Measurements from ENCODE around the gene APOC3. TPM values are rescaled to one million over a fixed set of nuclear protein-coding genes. Genes with fewer than 3 reads are reported as not detected.

The APOC3 gene
- total and polyA plus RNA-seq, 2 experiments from 2014 or later, result not detected

DNA sequence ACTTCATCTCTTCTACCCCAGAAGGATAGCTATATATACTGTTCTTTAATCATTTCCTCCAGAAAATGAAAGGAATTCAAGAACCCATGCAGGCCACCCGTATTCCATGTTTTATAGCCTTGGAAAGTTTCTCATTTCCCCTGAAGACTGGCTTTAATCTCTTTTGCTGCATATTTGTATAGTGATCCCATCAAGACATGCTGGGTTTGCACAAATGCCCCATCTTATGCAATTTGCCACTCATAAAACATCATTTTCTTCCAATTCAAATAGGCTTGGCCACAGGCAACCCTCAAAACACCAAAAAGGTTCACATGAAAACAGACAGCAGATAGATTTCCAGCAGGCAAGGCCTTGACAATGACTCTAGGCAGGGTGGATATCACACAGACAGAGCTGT, 36.0 kb downstream of the APOC3 start:
- H3F3A ChIP-seq (replicated peaks; ENCODE audit: low read depth), result no peaks in the 10 kb centered on the region
- no peak overlapping the region for H3K27ac Mint-ChIP-seq
- no peaks in the 10 kb centered on the region for H3K9me2 ChIP-seq (ENCODE audit: insufficient read depth)
- no peak overlapping the region for H3K4me3 Mint-ChIP-seq
- H3K4me1 ChIP-seq (ENCODE audit: insufficient read depth), result no peaks in the 10 kb centered on the region
- no peaks in the 10 kb centered on the region for H3K79me2 ChIP-seq (replicated peaks; ENCODE audit: insufficient read depth)
- peaks cover 37% of the 10 kb centered on the region for H3K36me3 Mint-ChIP-seq (ENCODE audit: low read depth)
- no peaks in the 10 kb centered on the region for H4K20me1 ChIP-seq (replicated peaks; ENCODE audit: insufficient read depth)
- ATAC-seq (no peak), DNase-seq (ENCODE audit: low spot score) (no peak)
- no peak overlapping the region for H3K4me3 ChIP-seq
- H2AFZ ChIP-seq, result no peak overlapping the region
- H3K4me2 ChIP-seq, result no peak overlapping the region
- H3K9me3 Mint-ChIP-seq, result no peaks in the 10 kb centered on the region
- peaks cover 27% of the 10 kb centered on the region for H3K36me3 ChIP-seq (ENCODE audit: insufficient read depth)
- no peaks in the 10 kb centered on the region for H3K27me3 Mint-ChIP-seq (ENCODE audit: insufficient read depth, low read depth, poor library complexity)
- no peaks in the 10 kb centered on the region for H3K4me1 Mint-ChIP-seq
- TF ChIP-seq EZH2phosphoT487 (IDR thresholded peaks at IDR 0.05; ENCODE audit: unreplicated experiment) (no peak), ZNF114 (CRISPR knock-in tag; IDR thresholded peaks at IDR 0.05) (no peak), ZNF331 (CRISPR knock-in tag; IDR thresholded peaks at IDR 0.05; ENCODE audit: low read depth) (no peak), EZH2 (IDR thresholded peaks at IDR 0.05; ENCODE audit: low read depth, unreplicated experiment) (no peak), NANOG (IDR thresholded peaks at IDR 0.05; ENCODE audit: borderline replicate concordance) (no peak), POLR2AphosphoS5 (IDR thresholded peaks at IDR 0.05; ENCODE audit: low read depth) (no peak), JUNB (IDR thresholded peaks at IDR 0.05; ENCODE audit: unreplicated experiment) (no peak), STAT1 (IDR thresholded peaks at IDR 0.05; ENCODE audit: unreplicated experiment) (no peak)
- TF ChIP-seq, protein P1, sequence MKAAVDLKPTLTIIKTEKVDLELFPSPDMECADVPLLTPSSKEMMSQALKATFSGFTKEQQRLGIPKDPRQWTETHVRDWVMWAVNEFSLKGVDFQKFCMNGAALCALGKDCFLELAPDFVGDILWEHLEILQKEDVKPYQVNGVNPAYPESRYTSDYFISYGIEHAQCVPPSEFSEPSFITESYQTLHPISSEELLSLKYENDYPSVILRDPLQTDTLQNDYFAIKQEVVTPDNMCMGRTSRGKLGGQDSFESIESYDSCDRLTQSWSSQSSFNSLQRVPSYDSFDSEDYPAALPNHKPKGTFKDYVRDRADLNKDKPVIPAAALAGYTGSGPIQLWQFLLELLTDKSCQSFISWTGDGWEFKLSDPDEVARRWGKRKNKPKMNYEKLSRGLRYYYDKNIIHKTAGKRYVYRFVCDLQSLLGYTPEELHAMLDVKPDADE (IDR thresholded peaks at IDR 0.05), result no peak
- TF ChIP-seq, protein P2, sequence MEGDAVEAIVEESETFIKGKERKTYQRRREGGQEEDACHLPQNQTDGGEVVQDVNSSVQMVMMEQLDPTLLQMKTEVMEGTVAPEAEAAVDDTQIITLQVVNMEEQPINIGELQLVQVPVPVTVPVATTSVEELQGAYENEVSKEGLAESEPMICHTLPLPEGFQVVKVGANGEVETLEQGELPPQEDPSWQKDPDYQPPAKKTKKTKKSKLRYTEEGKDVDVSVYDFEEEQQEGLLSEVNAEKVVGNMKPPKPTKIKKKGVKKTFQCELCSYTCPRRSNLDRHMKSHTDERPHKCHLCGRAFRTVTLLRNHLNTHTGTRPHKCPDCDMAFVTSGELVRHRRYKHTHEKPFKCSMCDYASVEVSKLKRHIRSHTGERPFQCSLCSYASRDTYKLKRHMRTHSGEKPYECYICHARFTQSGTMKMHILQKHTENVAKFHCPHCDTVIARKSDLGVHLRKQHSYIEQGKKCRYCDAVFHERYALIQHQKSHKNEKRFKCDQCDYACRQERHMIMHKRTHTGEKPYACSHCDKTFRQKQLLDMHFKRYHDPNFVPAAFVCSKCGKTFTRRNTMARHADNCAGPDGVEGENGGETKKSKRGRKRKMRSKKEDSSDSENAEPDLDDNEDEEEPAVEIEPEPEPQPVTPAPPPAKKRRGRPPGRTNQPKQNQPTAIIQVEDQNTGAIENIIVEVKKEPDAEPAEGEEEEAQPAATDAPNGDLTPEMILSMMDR (conservative IDR thresholded peaks at IDR 0.05; ENCODE audit: low read depth in 2 of 2), result no peak
- TF ChIP-seq, protein P3, sequence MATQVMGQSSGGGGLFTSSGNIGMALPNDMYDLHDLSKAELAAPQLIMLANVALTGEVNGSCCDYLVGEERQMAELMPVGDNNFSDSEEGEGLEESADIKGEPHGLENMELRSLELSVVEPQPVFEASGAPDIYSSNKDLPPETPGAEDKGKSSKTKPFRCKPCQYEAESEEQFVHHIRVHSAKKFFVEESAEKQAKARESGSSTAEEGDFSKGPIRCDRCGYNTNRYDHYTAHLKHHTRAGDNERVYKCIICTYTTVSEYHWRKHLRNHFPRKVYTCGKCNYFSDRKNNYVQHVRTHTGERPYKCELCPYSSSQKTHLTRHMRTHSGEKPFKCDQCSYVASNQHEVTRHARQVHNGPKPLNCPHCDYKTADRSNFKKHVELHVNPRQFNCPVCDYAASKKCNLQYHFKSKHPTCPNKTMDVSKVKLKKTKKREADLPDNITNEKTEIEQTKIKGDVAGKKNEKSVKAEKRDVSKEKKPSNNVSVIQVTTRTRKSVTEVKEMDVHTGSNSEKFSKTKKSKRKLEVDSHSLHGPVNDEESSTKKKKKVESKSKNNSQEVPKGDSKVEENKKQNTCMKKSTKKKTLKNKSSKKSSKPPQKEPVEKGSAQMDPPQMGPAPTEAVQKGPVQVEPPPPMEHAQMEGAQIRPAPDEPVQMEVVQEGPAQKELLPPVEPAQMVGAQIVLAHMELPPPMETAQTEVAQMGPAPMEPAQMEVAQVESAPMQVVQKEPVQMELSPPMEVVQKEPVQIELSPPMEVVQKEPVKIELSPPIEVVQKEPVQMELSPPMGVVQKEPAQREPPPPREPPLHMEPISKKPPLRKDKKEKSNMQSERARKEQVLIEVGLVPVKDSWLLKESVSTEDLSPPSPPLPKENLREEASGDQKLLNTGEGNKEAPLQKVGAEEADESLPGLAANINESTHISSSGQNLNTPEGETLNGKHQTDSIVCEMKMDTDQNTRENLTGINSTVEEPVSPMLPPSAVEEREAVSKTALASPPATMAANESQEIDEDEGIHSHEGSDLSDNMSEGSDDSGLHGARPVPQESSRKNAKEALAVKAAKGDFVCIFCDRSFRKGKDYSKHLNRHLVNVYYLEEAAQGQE (IDR thresholded peaks at IDR 0.05; ENCODE audit: unreplicated experiment), result no peak
- TF ChIP-seq, protein P4, sequence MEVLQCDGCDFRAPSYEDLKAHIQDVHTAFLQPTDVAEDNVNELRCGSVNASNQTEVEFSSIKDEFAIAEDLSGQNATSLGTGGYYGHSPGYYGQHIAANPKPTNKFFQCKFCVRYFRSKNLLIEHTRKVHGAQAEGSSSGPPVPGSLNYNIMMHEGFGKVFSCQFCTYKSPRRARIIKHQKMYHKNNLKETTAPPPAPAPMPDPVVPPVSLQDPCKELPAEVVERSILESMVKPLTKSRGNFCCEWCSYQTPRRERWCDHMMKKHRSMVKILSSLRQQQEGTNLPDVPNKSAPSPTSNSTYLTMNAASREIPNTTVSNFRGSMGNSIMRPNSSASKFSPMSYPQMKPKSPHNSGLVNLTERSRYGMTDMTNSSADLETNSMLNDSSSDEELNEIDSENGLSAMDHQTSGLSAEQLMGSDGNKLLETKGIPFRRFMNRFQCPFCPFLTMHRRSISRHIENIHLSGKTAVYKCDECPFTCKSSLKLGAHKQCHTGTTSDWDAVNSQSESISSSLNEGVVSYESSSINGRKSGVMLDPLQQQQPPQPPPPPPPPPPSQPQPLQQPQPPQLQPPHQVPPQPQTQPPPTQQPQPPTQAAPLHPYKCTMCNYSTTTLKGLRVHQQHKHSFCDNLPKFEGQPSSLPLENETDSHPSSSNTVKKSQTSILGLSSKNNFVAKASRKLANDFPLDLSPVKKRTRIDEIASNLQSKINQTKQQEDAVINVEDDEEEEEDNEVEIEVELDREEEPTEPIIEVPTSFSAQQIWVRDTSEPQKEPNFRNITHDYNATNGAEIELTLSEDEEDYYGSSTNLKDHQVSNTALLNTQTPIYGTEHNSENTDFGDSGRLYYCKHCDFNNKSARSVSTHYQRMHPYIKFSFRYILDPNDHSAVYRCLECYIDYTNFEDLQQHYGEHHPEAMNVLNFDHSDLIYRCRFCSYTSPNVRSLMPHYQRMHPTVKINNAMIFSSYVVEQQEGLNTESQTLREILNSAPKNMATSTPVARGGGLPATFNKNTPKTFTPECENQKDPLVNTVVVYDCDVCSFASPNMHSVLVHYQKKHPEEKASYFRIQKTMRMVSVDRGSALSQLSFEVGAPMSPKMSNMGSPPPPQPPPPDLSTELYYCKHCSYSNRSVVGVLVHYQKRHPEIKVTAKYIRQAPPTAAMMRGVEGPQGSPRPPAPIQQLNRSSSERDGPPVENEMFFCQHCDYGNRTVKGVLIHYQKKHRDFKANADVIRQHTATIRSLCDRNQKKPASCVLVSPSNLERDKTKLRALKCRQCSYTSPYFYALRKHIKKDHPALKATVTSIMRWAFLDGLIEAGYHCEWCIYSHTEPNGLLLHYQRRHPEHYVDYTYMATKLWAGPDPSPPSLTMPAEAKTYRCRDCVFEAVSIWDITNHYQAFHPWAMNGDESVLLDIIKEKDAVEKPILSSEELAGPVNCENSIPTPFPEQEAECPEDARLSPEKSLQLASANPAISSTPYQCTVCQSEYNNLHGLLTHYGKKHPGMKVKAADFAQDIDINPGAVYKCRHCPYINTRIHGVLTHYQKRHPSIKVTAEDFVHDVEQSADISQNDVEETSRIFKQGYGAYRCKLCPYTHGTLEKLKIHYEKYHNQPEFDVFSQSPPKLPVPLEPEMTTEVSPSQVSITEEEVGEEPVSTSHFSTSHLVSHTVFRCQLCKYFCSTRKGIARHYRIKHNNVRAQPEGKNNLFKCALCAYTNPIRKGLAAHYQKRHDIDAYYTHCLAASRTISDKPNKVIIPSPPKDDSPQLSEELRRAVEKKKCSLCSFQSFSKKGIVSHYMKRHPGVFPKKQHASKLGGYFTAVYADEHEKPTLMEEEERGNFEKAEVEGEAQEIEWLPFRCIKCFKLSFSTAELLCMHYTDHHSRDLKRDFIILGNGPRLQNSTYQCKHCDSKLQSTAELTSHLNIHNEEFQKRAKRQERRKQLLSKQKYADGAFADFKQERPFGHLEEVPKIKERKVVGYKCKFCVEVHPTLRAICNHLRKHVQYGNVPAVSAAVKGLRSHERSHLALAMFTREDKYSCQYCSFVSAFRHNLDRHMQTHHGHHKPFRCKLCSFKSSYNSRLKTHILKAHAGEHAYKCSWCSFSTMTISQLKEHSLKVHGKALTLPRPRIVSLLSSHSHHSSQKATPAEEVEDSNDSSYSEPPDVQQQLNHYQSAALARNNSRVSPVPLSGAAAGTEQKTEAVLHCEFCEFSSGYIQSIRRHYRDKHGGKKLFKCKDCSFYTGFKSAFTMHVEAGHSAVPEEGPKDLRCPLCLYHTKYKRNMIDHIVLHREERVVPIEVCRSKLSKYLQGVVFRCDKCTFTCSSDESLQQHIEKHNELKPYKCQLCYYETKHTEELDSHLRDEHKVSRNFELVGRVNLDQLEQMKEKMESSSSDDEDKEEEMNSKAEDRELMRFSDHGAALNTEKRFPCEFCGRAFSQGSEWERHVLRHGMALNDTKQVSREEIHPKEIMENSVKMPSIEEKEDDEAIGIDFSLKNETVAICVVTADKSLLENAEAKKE (CRISPR knock-in tag; IDR thresholded peaks at IDR 0.05), result no peak
- H3K27ac ChIP-seq (ENCODE audit: low read depth), result no peak overlapping the region
- H3K27me3 ChIP-seq (ENCODE audit: insufficient read depth), result no peaks in the 10 kb centered on the region

Data from GM23338 (cell line).